ENCODE data around the gene DVL2. TPM values are rescaled to one million over a fixed set of nuclear protein-coding genes. Genes with fewer than 3 reads are reported as not detected.

Gene DVL2
- total RNA-seq, 2 donors from 2014 or later = 18.1 to 19.9 TPM

DNA sequence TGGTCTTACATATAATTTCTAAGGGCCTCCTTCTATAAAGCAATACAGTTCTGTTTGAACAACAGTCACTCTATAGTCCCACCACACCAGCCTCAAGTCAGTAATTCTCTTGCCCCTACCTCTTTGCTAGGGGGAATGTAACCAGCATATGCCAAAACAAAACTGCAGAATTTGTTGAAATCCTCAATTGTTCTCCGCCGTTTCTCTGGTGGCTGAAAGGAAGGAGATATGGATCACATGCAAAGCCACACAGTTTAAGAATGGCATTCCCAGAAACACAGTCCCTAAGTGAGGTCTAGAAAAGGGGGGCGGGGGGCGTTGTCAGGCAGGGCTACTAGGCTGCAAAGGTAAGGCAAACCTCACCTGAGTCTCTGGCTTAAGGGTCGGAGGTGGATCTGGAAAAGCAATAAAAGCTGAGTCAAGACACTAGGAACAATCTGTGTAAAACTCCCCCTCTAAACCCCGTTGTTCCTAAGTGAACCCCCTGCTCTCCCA is 3.0 kb upstream of the DVL2 start:
- H3K36me3 ChIP-seq = peaks cover 26% of the 10 kb centered on the region
- TF ChIP-seq, protein P1, sequence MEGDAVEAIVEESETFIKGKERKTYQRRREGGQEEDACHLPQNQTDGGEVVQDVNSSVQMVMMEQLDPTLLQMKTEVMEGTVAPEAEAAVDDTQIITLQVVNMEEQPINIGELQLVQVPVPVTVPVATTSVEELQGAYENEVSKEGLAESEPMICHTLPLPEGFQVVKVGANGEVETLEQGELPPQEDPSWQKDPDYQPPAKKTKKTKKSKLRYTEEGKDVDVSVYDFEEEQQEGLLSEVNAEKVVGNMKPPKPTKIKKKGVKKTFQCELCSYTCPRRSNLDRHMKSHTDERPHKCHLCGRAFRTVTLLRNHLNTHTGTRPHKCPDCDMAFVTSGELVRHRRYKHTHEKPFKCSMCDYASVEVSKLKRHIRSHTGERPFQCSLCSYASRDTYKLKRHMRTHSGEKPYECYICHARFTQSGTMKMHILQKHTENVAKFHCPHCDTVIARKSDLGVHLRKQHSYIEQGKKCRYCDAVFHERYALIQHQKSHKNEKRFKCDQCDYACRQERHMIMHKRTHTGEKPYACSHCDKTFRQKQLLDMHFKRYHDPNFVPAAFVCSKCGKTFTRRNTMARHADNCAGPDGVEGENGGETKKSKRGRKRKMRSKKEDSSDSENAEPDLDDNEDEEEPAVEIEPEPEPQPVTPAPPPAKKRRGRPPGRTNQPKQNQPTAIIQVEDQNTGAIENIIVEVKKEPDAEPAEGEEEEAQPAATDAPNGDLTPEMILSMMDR (IDR thresholded peaks at IDR 0.05) = no peak
- H3K9me3 ChIP-seq = no peaks in the 10 kb centered on the region
- H3K4me3 ChIP-seq = peak overlapping the region; percentile 93 to 96
- peak overlapping the region; percentile 93 for H3K27ac ChIP-seq
- no peak for DNase-seq (ENCODE audit: low spot score)
- peaks cover 0 to 58% of the 10 kb centered on the region in 2 donors for H3K4me1 ChIP-seq
- H3K27me3 ChIP-seq = no peaks in the 10 kb centered on the region

DNA sequence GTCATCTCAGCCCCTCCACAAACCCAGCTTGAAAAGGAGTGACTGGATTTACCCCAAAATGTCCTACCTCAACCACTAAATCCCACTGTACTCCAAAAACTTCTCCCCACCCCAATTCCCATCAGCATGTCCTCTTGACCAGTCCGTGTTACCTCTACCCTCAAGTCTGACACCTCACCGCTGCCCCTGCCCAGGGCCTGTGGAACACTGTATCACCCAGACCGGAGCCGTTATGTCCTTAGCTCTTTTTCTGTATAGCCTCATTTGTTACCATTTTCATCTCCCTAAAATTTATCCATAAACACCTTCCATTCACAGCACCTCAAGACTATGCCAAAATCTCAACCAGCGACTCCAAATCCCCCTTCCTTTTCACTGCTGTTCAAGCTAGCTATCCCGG is 2.5 kb upstream of the DVL2 start:
- no peaks in the 10 kb centered on the region for H3K9me3 ChIP-seq
- DNase-seq (ENCODE audit: low spot score) = no peak
- TF ChIP-seq, protein P1 (IDR thresholded peaks at IDR 0.05) = no peak
- H3K27ac ChIP-seq = peak overlapping the region in 1 of 2 donors; percentile 93
- H3K36me3 ChIP-seq = peaks cover 26% of the 10 kb centered on the region
- no peaks in the 10 kb centered on the region for H3K27me3 ChIP-seq
- H3K4me3 ChIP-seq = no peak overlapping the region
- H3K4me1 ChIP-seq = peaks cover 0 to 63% of the 10 kb centered on the region in 2 donors

DNA sequence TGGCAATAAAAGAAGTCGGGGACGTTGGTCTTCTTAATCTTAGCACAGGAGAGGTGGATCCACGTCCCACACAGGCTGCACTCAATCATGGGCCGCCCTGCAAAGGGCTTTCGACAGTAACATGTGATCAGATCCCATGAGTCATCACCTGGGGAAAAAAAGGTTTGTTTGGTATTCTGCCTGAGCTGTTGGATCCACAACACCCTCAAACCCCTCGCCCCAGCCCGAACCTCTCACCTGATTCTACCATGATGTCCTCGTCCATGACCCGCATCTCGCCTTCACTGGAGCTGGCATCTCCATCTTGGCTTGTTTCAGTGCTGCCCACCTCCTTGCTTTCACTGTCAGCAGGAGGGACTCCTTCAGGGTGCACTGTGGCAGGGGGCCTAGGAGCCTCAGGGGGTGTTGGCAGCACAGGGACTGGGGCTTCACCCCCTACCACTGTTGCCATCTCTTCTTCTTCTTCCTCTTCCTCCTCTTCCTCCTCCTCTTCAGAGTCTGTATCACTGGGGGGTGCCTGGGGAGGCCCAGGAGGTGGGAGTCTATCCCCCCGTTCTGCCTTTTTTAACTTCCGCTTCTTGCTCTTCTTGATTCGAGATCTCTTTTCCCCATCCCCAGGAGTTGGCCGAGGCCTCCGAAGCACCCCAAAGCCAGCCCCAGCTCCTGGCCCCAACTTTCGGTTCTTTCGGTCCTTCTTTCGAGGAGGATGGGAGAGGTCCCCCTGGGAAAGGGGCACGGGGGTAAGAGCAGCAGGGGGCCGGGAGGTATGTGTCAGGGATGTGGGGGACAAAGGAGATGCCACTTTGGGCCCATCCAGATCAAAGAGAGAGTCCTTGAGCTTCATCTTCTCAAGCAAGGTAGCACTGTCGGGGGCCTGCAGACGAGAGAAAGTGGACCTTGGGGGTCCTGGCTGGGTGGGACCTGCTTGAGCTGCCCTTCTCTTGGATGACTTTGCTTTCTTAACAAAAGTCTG is 1.7 kb upstream of the DVL2 start:
- no peaks in the 10 kb centered on the region for H3K27me3 ChIP-seq
- TF ChIP-seq, protein P1 (IDR thresholded peaks at IDR 0.05) = no peak
- H3K4me3 ChIP-seq = no peak overlapping the region
- no peak overlapping the region for H3K27ac ChIP-seq
- no peaks in the 10 kb centered on the region for H3K9me3 ChIP-seq
- H3K36me3 ChIP-seq = peaks cover 25% of the 10 kb centered on the region
- no peak for DNase-seq (ENCODE audit: low spot score)
- H3K4me1 ChIP-seq = peaks cover 0 to 57% of the 10 kb centered on the region in 2 donors

DNA sequence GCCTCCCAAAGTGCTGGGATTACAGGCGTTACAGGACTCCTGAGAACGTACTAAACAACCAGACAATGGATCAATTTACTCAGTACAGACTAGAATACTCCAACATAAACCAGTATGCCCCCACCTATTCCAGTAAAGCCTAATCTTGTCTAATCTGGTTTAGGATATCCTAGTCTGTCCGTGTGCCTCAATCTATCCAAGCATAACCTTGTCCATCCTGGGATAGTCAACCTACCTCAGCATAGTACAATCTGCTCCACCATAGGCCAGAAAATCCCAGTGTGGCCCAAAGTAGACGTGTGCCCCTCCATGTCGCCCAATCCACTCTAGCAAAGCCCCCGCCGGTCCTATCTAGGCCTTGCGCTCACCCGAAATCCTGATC is 625 bp downstream of the DVL2 start:
- H3K4me3 ChIP-seq = peak overlapping the region; percentile 92 to 93
- DNase-seq (ENCODE audit: low spot score) = no peak
- H3K27me3 ChIP-seq = no peaks in the 10 kb centered on the region
- H3K9me3 ChIP-seq = no peaks in the 10 kb centered on the region
- peaks cover 32% of the 10 kb centered on the region for H3K36me3 ChIP-seq
- peaks cover 0 to 44% of the 10 kb centered on the region in 2 donors for H3K4me1 ChIP-seq
- TF ChIP-seq, protein P1 (IDR thresholded peaks at IDR 0.05) = no peak
- H3K27ac ChIP-seq = peak overlapping the region; percentile 91 to 95

DNA sequence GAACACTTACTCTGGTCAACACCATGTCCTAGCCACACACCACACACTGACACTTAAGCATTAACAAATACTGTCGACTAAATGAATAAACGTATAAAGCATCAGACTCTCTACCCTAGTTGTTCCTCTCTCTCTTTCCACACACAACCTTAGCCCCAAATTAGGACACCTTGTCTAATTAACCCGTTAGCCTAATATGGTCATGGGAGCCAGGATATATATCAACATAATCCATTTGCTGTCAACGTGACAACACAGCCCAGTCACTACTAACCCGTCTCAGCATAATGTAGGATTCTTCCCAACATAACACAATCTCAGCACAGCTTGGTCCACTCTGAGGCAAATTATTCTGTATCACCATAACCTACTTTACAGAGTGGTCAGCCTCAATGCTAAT is 2.2 kb downstream of the DVL2 start:
- no peak overlapping the region for H3K4me3 ChIP-seq
- TF ChIP-seq, protein P1 (IDR thresholded peaks at IDR 0.05) = no peak
- no peak for DNase-seq (ENCODE audit: low spot score)

More for the DNA sequence above, 2.2 kb downstream of the DVL2 start:
- Histone ChIP-seq H3K4me1 (peaks cover 0 to 38% of the 10 kb centered on the region in 2 donors), H3K27ac (no peak overlapping the region), H3K27me3 (no peaks in the 10 kb centered on the region), H3K9me3 (no peaks in the 10 kb centered on the region), H3K36me3 (peaks cover 46% of the 10 kb centered on the region)
